ENCODE data around the gene NMNAT2.
A peak's percentile ranks its signal among the peaks of the same experiment; 100 is the strongest.

NMNAT2 gene

DNA sequence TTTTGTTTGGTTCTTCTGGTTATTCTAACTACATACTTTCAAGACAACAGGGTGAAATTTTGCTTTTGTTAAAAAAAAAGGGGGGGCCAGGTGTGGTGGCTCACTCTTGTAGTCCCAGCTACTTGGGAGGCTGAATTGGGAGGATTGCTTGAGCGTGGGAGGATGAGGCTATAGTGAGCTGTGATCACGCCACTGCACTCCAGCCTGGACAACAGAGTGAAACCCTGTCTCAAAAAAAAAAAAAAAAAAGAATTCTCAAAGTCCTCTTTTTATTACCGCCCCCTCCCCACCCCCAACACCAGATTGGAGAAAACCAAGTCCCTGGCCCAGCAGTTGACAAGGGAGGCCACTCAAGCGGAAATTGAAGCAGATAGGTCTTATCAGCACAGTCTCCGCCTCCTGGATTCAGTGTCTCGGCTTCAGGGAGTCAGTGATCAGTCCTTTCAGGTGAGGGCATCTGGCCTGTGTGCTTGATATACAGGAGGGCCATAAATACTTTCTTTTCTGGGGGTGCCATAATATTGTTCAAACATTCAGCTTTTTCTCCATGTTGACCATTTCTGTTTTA is 181.9 kb downstream of the NMNAT2 start:
- DNase-seq (ENCODE audit: low read depth): no peak

DNA sequence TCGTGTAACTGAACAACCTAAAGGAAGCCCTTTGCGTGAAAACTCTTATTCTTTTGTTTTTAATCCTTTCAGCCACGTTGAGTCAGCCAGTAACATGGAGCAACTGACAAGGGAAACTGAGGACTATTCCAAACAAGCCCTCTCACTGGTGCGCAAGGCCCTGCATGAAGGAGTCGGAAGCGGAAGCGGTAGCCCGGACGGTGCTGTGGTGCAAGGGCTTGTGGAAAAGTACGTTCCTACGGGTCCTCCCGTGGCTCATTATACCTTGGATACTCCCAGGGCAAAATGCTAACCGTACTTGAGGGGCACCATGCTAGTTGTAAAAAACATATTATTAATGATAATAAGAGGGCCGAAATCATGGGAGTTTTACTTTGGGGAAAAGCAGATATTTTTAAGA is 182.7 kb downstream of the NMNAT2 start:
- peak overlapping the region; percentile 63 for H3K4me3 ChIP-seq (ENCODE audit: low read length)
- no peak for DNase-seq (ENCODE audit: low read depth)
- TF ChIP-seq, protein P1, sequence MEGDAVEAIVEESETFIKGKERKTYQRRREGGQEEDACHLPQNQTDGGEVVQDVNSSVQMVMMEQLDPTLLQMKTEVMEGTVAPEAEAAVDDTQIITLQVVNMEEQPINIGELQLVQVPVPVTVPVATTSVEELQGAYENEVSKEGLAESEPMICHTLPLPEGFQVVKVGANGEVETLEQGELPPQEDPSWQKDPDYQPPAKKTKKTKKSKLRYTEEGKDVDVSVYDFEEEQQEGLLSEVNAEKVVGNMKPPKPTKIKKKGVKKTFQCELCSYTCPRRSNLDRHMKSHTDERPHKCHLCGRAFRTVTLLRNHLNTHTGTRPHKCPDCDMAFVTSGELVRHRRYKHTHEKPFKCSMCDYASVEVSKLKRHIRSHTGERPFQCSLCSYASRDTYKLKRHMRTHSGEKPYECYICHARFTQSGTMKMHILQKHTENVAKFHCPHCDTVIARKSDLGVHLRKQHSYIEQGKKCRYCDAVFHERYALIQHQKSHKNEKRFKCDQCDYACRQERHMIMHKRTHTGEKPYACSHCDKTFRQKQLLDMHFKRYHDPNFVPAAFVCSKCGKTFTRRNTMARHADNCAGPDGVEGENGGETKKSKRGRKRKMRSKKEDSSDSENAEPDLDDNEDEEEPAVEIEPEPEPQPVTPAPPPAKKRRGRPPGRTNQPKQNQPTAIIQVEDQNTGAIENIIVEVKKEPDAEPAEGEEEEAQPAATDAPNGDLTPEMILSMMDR (conservative IDR thresholded peaks at IDR 0.05; ENCODE audit: low read length): no peak

More for the DNA sequence above, 181.9 kb downstream of the NMNAT2 start:
- no peak overlapping the region for H3K4me3 ChIP-seq (ENCODE audit: low read length)
- TF ChIP-seq, protein P1 (conservative IDR thresholded peaks at IDR 0.05; ENCODE audit: low read length): no peak

DNA sequence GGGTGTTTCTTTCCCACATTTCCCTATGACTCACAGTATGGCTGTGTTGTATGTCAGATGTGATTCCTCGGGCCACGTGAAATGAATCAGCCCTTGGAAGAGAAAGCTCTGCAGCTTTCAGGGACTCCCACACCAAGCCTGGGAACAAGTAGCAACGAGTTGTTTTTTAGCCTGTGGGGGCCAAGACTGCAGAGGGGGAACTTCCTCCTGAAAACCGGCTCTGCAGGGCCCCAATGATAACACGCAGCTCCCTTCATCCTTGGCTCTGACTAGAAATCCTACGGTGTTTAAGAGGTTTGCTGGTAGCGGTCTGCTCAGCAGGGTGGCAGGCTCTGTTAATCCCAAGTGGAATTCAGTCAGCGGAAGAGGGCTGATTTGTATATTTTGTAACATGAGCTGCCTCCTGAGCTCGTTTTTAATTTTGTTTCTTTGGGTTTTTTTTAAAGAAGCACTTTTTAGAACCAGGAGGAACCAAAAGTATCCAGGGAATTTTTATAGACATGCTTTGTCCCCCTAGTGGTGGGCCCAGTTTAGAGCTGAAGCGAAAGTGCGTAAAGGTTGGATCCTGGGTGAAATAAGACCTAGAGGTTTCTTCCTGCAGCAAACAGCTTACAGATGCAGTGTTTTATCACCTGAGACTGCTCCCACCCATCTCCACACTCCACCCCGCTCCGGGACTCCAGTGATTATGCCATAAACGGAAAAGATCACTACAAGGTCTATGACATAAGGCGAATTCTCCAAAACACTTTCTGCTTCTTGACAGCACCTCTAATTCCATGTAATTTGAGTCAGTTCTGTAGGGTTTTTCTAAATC is 183.3 kb downstream of the NMNAT2 start:
- TF ChIP-seq, protein P1 (conservative IDR thresholded peaks at IDR 0.05; ENCODE audit: low read length): peak; percentile 88
- H3K4me3 ChIP-seq (ENCODE audit: low read length): peak overlapping the region; percentile 63
- peak; percentile 97 for DNase-seq (ENCODE audit: low read depth)

DNA sequence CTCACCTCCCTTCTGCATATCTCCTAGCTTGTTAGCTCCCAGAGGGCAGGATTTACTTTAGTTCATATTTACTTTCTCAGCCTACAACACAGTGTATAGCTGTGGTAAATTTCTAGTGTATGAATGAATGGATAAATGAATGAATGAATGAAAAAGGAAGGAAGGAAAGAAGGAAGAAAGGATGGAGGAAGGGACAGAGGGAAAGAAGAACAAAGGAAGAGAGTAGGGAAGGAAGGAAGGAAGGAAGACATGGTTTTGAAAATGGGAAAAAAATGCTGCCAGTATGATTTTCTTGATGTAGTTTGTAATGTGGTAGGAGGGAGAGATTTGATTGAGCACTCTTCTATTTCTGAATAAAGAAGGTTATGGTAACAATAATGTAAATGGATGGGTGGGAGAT is 185.1 kb downstream of the NMNAT2 start:
- DNase-seq (ENCODE audit: low read depth): no peak
- TF ChIP-seq, protein P1 (conservative IDR thresholded peaks at IDR 0.05; ENCODE audit: low read length): no peak

DNA sequence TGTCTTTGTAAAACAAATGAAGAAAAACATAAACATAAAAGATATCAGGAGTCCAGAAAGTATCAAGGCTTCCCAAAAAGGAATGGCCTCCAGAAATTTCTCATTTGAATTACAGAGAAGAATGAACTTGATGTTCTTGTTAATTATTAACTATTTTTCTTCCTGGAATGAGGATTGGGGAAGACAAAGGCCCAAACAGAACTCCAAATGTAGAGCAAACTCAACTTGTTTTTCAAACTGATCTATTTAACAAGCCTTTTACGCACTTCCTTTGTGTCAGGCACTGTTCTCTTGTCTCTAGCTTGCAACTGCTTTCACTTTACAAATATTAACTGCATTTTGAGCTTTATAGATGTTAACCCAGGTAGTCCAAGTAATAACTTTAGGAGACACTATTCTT is 186.6 kb downstream of the NMNAT2 start:
- H3K4me3 ChIP-seq (ENCODE audit: low read length): no peak overlapping the region
- TF ChIP-seq, protein P1 (conservative IDR thresholded peaks at IDR 0.05; ENCODE audit: low read length): no peak
- DNase-seq (ENCODE audit: low read depth): no peak

More for the DNA sequence above, 185.1 kb downstream of the NMNAT2 start:
- no peak overlapping the region for H3K4me3 ChIP-seq (ENCODE audit: low read length)

DNA sequence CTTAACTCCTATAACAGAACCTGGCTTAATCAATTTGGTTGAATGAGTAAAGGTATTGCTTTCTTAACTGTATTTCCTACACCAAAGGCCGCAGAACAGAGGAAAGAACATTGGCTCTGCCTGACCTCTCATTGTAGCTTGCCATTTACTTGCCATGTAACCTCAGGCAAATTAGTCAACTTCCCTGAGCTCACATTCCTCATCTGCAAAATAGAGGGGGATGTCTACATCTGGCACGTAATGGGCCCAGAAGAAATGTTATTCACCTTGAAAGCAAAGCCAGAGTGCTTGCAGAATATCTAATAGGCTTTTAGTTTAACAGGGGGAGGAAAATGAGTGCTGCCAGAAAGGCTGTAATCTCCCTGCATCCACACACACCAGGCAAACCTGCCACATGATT is 187.8 kb downstream of the NMNAT2 start:
- H3K4me3 ChIP-seq (ENCODE audit: low read length): no peak overlapping the region
- peak; percentile 49 for DNase-seq (ENCODE audit: low read depth)
- TF ChIP-seq, protein P1 (conservative IDR thresholded peaks at IDR 0.05; ENCODE audit: low read length): no peak

Measured in AG10803 (cell line).